GM18951 (cell line): Measurements from ENCODE around the gene PLXNA3.
A peak's percentile ranks its signal among the peaks of the same experiment; 100 is the strongest.

Experiments used
- POLR2A ChIP-seq: IDR thresholded peaks from 4 replicates; pipeline ENCODE4 v1.6.1; 2011; ENCODE audit warnings: mild to moderate bottlenecking; ENCODE audit not compliant: insufficient read length, insufficient read depth; ENCODE audit errors: extremely low read depth
- in situ Hi-C: fragments of 300-500 bp; cut with MboI; formaldehyde crosslinking; loops from one replicate; pipeline ENCODE4 v1.12.0; 2022; ENCODE audit warnings: low sequenced_read_pairs, mixed read lengths, inconsistent platforms; ENCODE audit not compliant: unreplicated experiment

PLXNA3 gene

GRCh38 chrX:154513716-154514115 lies 55.6 kb downstream of the PLXNA3 start:
- in situ Hi-C loops: no loop called here
- no peak for TF ChIP-seq POLR2A

DNA sequence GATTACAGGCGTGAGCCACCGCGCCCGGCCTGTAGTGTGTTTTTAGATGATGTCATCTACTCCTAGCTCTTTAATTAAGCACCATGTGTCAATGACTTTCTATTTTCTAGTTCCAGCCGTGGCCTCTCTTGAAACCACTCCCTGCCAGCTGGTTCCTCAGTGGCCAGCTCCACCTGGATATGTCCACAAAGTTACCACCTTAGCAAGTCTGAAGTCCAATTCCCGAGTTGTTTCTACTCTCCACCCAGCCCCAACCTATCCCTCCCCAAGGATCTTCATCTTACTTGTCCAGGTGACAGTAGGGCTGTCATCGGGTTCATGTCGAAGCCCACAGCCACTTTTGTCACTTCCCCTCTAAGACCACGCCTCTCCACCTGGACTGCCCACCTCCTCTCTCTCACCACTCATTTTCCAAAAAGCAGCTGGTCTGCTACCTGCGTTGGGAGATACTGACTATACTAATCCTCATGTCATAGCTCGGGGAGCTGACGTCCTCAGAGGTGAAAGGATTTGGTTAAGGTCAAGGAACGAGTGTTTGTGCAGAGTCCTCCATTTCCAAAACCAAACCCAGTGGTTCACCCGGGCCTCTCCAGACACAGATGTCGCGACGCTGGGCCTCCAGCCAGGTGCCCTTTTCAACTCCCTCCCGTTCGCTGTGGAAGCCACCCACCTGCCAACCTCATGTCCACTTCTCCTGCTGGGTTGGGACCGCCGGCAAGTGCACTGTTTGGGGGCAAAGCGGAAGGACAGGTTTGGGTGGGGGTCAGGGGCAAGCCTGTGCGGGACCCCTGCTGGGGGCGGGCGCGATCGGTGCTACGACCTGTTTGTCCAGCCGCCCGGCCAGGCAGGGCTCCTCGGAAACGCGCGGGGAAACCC lies 57.2 kb downstream of the PLXNA3 start:
- in situ Hi-C loops: no loop called here
- TF ChIP-seq POLR2A: no peak

- TF ChIP-seq POLR2A: peak; percentile 76
- in situ Hi-C loops: no loop called here
Measured at GRCh38 chrX:154515966-154516655, 58.0 kb downstream of the PLXNA3 start, which contains the start of gene FAM3A. FAM3A (minus strand) TSS chrX:154516232; CDS start chrX:154515772, 460 bp downstream.

DNA sequence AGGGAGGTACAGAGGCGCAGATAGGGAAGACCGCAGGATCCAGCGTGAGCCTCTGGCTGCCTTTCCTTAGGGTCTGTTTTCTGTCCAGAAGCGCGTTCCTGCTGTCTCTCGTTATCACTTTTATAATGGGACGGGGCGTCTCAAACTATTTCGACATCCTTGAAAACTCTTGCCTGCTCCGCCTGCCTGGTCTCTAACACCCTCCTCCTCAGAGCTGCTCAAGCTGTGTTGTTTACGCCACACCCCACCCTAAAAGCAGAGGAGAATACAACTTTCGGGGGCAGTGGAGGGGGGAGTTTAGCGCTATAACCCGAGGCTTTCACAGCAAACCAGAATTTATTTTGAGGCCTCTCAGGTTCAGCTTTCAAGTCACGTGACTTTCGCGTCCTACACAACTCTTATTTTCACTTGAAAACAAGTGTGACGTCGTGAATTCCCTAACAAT lies 58.6 kb downstream of the PLXNA3 start:
- no peak for TF ChIP-seq POLR2A
- in situ Hi-C loops: no loop called here

DNA sequence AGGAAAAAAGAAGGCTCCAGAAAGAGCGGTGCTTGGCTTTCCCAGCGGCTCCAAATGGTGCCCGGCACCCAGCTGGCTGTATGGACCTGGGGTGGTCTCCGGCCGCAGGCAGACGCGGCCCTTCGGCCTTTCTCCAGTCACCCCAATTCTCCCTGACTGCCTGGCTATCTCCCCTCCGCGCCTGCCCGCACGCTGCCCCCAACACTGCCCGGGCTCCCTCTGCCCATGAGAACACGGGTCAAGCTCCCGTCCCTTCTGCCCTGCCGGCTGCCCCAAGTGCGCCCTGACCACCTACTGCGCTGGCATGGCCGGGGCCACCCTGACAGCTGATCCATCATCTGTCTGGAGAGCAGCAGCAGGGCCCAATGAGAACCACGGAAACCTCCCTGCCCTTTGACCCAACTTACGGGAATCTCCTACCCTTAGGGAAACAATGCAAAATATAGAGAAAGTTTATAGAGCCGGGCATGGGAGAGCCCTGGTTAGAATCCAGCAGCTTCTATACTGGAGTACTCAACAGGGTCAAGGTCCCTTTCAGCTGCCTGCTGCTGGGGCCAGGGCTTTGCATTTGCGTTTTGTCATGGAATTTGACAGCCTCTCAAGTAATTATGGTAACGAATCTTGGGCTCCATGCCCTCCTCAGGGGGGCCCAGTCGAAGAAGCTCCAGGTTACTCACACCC lies 59.2 kb downstream of the PLXNA3 start:
- in situ Hi-C loops: no loop called here
- TF ChIP-seq POLR2A: no peak

GRCh38 chrX:154519389-154519788 lies 61.3 kb downstream of the PLXNA3 start:
- in situ Hi-C loops: no loop called here
- no peak for TF ChIP-seq POLR2A

DNA sequence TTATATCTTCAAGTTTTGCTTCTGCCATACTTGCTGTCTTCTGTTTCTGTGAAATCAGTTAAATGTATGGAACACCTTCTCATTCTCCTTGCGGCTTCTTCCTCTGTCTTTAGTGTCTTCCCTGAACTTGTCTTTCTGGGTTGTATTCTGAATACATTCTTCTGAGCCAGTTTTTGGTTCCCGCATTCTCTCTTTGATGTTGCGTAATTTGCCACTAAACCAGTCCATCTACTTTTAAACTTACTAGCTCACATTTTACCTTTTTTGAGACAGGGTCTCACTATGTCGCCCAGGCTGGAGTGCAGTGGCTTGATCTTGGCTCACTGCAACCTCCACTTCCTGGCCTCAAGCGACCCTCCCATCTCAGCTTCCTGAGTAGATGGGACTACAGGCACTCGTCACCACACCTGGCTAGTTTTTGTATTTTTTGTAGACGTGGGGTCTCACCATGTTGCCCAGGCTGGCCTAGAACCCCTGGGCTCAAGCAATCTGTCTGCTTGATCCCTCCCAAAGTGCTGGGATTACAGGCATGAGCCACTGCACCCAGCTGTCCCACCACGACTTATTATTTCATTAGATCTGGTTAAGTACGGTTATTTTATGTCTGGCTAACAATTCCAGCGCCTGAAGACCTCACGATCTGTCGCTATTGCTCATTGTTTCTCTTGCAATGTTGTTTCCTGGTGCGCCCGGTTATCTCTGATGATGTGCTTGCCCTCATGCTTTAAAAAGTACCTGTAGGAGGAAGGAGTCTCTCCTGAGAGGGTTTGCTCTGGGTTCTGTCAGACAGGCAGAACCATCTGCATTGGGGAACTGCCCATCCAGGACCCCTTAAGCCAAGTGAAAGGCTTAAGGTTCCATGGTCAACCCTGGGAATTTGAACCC lies 67.8 kb downstream of the PLXNA3 start:
- no peak for TF ChIP-seq POLR2A
- in situ Hi-C loops: loop anchor here (25.0 kb wide), 2 partner anchors 514 to 1564 kb away; partner anchors contain the start of gene IRAK1

DNA sequence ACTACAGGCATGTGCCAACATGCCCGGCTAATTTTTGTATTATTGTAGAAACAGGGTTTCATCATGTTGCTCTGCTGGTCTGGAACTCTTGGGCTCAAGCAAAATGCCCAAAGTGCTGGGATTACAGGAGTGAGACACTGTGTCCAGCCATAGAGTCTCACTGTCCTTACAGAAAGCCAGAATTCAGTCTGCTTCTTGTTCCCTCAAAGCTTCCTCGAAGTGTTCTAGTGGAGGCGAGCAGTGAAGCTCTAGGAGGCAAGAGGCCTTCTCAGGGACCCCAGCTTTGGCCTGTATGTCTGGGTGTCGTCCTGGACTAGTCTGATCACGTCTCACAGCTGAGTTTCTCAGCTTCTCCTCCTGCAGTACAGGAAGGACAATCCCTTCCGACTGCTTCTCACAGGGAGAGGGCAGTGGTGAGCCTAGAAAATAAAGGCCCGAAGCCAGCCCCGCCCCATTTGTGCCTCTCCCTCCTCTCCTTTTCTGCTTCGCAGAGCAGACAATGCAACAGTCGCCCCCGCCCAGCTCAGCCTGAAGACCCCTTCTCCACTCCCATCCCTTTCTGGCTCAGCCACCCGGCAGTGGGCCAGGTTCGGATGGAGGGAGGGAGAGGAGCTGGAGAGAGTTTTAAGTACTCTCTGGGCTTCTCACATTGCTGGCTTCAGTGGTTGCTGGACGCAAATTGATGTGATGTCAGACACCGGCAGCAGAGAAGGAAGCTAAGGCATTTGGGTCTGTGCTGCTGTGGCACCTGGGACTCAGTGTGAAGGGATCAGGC lies 69.0 kb downstream of the PLXNA3 start:
- peak; percentile 43 for TF ChIP-seq POLR2A
- in situ Hi-C loops: loop anchor here (25.0 kb wide), 2 partner anchors 515 to 1565 kb away; partner anchors contain the start of gene IRAK1
